GM19023 (cell line): ENCODE results near the gene OR3A1.
"Not testable (repeated sequence)": the region's sequence is repeated elsewhere in the genome, so short reads cannot be mapped to it uniquely, and the experiment has no call there.

Source experiments
- ATAC-seq: cut with Tn5 transposase; IDR thresholded peaks from one replicate; pipeline ENCODE4 v1.9.1; 2021; ENCODE audit warnings: mild to moderate bottlenecking, moderate library complexity; ENCODE audit not compliant: unreplicated experiment

The OR3A1 gene

DNA sequence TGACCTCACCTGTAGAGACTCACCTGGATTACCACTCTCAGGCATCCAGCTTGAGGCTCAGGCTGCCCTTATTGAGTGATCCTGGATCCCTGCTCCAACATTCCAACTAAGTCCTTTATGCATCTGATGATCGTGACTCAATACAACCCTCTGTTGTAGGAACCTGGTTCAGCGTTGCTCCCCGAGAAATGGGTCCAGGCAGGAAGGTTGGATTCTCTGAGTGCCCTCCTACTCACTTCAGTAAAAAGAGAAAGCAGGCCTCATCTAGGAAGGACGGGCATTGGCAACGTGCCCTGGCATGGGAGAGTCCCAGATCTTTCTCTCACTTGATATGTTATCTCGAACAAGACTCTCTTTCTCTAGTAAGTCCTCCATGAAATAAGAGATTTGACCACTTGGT, at the start of gene OR3A1:
Gene OR3A1, minus strand, starts transcription at position 101 of the 400 bp plus-strand sequence. CDS start 5,778 bp downstream, outside the sequence.
- no peak for ATAC-seq

GRCh38 chr17:3342782-3343181, 44.6 kb upstream of the OR3A1 start:
- not testable (repeated sequence) for ATAC-seq

- no peak for ATAC-seq
Measured at GRCh38 chr17:3335876-3336275, 37.7 kb upstream of the OR3A1 start.

- ATAC-seq = no peak
Measured at GRCh38 chr17:3318336-3318735, 20.2 kb upstream of the OR3A1 start.

DNA sequence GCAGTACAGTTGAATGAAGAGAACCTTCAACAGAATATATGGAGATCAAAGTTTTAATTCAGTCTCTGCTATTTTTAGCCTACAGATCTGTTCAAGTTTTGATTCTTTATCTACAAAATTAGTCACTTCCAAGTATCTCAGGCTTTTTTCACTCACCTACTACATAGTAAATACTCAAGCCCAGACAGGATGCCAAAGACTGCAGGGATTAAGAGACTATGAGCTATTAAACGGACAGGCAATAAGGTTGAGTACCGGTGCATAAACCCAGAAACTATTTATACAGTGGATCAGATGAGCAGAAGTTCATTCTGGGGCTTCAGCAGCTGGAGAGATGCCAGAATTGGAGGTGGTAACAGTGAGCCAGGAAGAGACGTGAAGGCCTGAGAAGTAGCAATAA, 18.7 kb upstream of the OR3A1 start:
- no peak for ATAC-seq

GRCh38 chr17:3308603-3309002, 10.4 kb upstream of the OR3A1 start:
- ATAC-seq = no peak

DNA sequence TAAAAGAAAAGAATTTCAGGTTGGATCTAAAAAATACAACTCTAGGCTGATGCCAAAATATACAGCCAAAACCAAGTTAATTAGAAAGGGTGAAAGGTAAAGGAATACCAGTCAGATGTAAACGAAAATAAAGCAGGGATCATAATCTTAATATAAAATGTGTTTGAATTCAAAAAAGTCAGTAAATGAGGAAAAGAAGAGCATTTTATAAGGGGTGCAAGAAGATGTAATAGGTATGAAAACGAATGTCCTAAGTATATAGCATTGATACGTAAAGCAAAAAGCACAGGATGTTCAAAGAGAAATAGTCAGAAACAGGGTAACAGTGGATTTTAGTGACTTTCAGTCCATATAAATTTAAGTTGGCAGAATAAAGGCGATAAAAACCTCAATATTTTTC, 2.5 kb downstream of the OR3A1 start:
- no peak for ATAC-seq

DNA sequence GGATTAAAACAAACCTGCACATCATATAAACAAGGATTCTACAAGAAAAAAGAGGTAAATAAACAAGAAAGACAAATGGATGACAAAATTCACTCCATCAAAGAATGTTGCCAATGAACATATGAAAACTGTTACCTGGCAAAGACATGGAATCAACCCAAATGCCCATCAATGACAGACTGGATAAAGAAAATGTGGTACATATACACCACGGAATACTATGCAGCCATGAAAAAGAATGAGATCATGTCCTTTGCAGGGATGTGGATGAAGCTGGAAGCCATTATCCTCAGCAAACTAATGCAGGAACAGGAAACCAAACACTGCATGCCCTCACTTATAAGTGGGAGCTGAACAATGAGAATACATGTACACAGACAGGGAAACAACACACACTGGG, 4.6 kb downstream of the OR3A1 start:
- ATAC-seq = not testable (repeated sequence)

DNA sequence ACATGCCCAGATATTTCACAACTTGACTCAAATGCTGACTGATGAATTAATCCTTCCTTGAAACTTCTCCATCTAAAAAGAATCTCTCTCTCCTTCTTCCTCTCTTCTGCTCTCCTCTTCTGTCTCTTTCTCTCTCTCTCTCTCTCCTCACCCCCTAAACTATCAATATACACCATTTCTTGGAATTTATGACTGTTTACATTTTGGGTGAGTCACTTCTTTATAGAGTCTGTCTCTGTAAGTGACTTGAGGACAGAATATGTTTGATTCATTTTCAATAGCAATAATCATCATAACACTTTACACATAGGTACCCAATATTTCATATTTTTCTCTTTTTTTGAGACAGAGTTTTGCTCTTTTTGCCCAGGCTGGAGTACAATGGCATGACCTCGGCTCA, 15.3 kb downstream of the OR3A1 start:
- ATAC-seq = no peak

GRCh38 chr17:3276126-3276525, 22.0 kb downstream of the OR3A1 start:
- no peak for ATAC-seq

- no peak for ATAC-seq
Measured at GRCh38 chr17:3271072-3271848, 26.9 kb downstream of the OR3A1 start.

- no peak for ATAC-seq
Measured at GRCh38 chr17:3260600-3260999, 37.6 kb downstream of the OR3A1 start.

DNA sequence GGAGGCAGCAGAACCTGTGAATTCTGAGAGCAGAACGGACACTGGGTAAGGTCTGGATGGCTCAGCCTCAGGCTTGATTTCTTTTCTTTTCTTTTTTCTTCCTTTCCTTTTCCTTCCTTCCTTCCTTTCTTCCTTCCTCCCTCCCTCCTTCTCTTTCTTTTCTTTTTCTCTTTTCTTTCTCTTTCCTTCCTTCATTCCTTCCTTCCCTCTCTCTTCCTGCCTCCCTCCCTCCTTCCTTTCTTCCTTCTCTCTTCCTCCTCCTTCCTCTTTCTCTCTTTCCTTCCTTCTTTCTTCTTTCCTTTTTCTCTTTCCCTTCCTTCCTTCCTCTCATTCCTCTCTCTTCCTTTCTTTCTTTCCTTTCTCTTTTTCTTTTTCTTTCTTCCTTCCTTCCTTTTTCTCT, 38.0 kb downstream of the OR3A1 start:
- no peak for ATAC-seq

DNA sequence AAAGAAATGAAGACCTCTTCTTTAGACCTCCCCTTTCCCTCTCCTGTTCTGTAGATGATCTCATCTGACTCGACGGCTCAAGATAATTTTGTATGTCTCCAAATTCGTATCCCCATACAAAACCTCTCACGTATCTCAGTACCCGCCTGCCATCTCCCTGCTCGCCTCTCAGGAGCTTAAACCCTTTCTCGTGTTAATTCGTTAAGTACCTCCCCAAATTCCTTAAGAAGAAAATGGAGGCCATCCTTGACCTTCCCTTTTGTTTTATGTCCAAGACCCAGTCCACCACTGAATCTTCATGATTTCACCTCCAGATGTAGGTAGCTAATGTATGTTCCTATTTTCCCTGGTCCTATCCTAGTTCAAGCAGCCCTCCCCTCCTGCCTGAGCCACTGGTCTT, 41.6 kb downstream of the OR3A1 start:
- ATAC-seq = no peak

GRCh38 chr17:3249013-3249412, 49.1 kb downstream of the OR3A1 start:
- not testable (repeated sequence) for ATAC-seq

DNA sequence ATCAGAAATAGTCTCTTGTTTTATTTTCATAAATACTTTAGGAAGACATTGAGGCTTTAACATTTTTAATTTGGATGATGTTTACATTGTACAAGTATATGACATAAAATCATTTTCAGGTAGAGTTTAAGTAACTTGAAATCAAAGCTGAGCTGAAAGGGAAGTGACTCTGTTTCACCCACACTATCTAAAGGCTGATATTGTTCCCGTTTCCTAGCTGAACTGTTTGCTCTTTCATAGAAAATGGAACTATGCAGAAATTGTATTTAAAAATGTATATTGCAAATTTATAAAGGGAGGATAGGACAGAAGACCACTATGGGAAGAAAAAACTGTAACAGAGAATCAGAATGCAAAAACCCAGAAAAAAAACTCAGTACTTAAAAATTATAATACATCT, 53.3 kb downstream of the OR3A1 start:
- ATAC-seq = not testable (repeated sequence)

DNA sequence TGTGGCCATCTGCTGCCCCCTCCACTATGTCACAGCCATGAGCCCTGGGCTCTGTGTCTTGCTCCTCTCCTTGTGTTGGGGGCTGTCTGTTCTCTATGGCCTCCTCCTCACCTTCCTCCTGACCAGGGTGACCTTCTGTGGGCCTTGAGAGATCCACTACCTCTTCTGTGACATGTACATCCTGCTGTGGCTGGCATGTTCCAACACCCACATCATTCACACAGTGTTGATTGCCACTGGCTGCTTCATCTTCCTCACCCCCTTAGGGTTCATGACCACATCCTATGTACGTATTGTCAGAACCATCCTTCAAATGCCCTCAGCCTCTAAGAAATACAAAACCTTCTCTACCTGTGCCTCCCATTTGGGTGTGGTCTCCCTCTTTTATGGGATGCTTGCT, 57.1 kb downstream of the OR3A1 start:
- ATAC-seq = not testable (repeated sequence)
